HEK293T (cell line): ENCODE measurements around the gene CELF4.

Experiments
- CTCF ChIA-PET: fragments of 350-600 bp; formaldehyde crosslinking; extraction: SDS; loops from one replicate; lab custom pipeline; 2021; ENCODE audit warnings: antibody characterized with exemption, inconsistent platforms; lab: Yijun Ruan, JAX
- POLR2A ChIA-PET: fragments of 350-600 bp; formaldehyde crosslinking; extraction: SDS; loops from one replicate; lab custom pipeline; 2020; ENCODE audit warnings: antibody characterized with exemption, inconsistent platforms; lab: Yijun Ruan, JAX
- DNase-seq: peaks from one replicate; pipeline ENCODE4 v3.0.0; 2012; ENCODE audit warnings: mixed read lengths; ENCODE audit errors: extremely low spot score
- ARNT ChIP-seq: fragments of 450-650 bp; IDR thresholded peaks from 2 replicates; pipeline ENCODE4 v1.6.1; 2017; ENCODE audit warnings: mild to moderate bottlenecking
- BHLHE40 ChIP-seq: fragments of 450-650 bp; IDR thresholded peaks from 2 replicates; pipeline ENCODE4 v1.6.1; 2016; ENCODE audit warnings: mild to moderate bottlenecking, moderate library complexity, borderline replicate concordance
- CTBP1 ChIP-seq: fragments of 450-650 bp; IDR thresholded peaks from 2 replicates; pipeline ENCODE4 v1.6.1; 2016; ENCODE audit warnings: borderline replicate concordance
- ELF4 ChIP-seq: fragments of 450-650 bp; IDR thresholded peaks from 2 replicates; pipeline ENCODE4 v1.6.1; 2017; ENCODE audit warnings: antibody characterized with exemption
- FOXA1 ChIP-seq: fragments of 450-650 bp; IDR thresholded peaks from 2 replicates; pipeline ENCODE4 v1.6.1; 2016; ENCODE audit warnings: mild to moderate bottlenecking
- FOXK2 ChIP-seq: fragments of 450-650 bp; IDR thresholded peaks from 2 replicates; pipeline ENCODE4 v1.6.1; 2016; ENCODE audit warnings: mild to moderate bottlenecking
- FOXM1 ChIP-seq: fragments of 450-650 bp; IDR thresholded peaks from 2 replicates; pipeline ENCODE4 v1.6.1; 2017; ENCODE audit warnings: mild to moderate bottlenecking, borderline replicate concordance
- HDGF ChIP-seq: fragments of 450-650 bp; IDR thresholded peaks from 2 replicates; pipeline ENCODE4 v1.6.1; 2017; ENCODE audit warnings: antibody characterized with exemption, borderline replicate concordance
- L3MBTL2 ChIP-seq: fragments of 450-650 bp; conservative IDR thresholded peaks from 2 replicates; pipeline ENCODE4 v1.6.1; 2016; ENCODE audit warnings: mild to moderate bottlenecking
- LEF1 ChIP-seq: fragments of 450-650 bp; IDR thresholded peaks from 2 replicates; pipeline ENCODE4 v1.6.1; 2017; ENCODE audit warnings: mild to moderate bottlenecking, borderline replicate concordance
- NFRKB ChIP-seq: fragments of 450-650 bp; IDR thresholded peaks from 2 replicates; pipeline ENCODE4 v1.6.1; 2016; ENCODE audit warnings: mild to moderate bottlenecking, moderate library complexity
- PKNOX1 ChIP-seq: fragments of 450-650 bp; IDR thresholded peaks from 2 replicates; pipeline ENCODE4 v1.6.1; 2016
- SP1 ChIP-seq: fragments of 450-650 bp; IDR thresholded peaks from 2 replicates; pipeline ENCODE4 v1.6.1; 2017
- SUZ12 ChIP-seq: fragments of 450-650 bp; IDR thresholded peaks from 2 replicates; pipeline ENCODE4 v1.6.1; 2016; ENCODE audit warnings: mild to moderate bottlenecking
- TARDBP ChIP-seq: fragments of 450-650 bp; IDR thresholded peaks from 2 replicates; pipeline ENCODE4 v1.6.1; 2016
- ZNF384 ChIP-seq: fragments of 450-650 bp; IDR thresholded peaks from 2 replicates; pipeline ENCODE4 v1.6.1; 2016

CELF4 gene

GRCh38 chr18:37443325-37444055 lies 122.1 kb downstream of the CELF4 start:
- CTCF ChIA-PET = interaction anchor here (0.6 to 1.2 kb wide), 4 partner anchors 10 to 96 kb away, joined by 3 to 5 read pairs (median 4); no protein-coding TSS in a partner anchor
- no peak for TF ChIP-seq TARDBP
- no peak for TF ChIP-seq SUZ12
- no peak for TF ChIP-seq NFRKB
- TF ChIP-seq BHLHE40 = no peak
- TF ChIP-seq ELF4 = no peak
- no peak for TF ChIP-seq ARNT
- no peak for TF ChIP-seq CTBP1
- TF ChIP-seq FOXM1 = no peak
- TF ChIP-seq PKNOX1 = no peak
- TF ChIP-seq HDGF = no peak
- TF ChIP-seq L3MBTL2 = no peak
- no peak for TF ChIP-seq LEF1
- no peak for TF ChIP-seq FOXA1
- TF ChIP-seq SP1 = no peak
- no peak for TF ChIP-seq ZNF384
- no peak for TF ChIP-seq FOXK2
- DNase-seq = no peak
- POLR2A ChIA-PET = no interaction called here

GRCh38 chr18:37442477-37442876 lies 123.1 kb downstream of the CELF4 start:
- ChIA-PET CTCF (no interaction called here), POLR2A (no interaction called here)
- DNase-seq = no peak
- no peak for TF ChIP-seq BHLHE40
- TF ChIP-seq FOXK2 = no peak
- TF ChIP-seq FOXM1 = no peak
- TF ChIP-seq FOXA1 = no peak
- no peak for TF ChIP-seq SUZ12
- no peak for TF ChIP-seq TARDBP
- TF ChIP-seq LEF1 = no peak
- no peak for TF ChIP-seq ZNF384
- no peak for TF ChIP-seq PKNOX1
- no peak for TF ChIP-seq ARNT
- no peak for TF ChIP-seq NFRKB
- TF ChIP-seq HDGF = no peak
- no peak for TF ChIP-seq ELF4
- no peak for TF ChIP-seq SP1
- no peak for TF ChIP-seq L3MBTL2
- no peak for TF ChIP-seq CTBP1

- TF ChIP-seq SUZ12 (no peak), PKNOX1 (no peak), L3MBTL2 (no peak), TARDBP (no peak), NFRKB (no peak), CTBP1 (no peak), BHLHE40 (no peak), ZNF384 (no peak), LEF1 (no peak), SP1 (no peak), ELF4 (no peak), FOXM1 (no peak), FOXA1 (no peak), HDGF (no peak), FOXK2 (no peak), ARNT (no peak)
- DNase-seq = no peak
- ChIA-PET POLR2A (no interaction called here), CTCF (no interaction called here)
Measured at GRCh38 chr18:37441821-37442220, 123.8 kb downstream of the CELF4 start.

- TF ChIP-seq PKNOX1 (no peak), ZNF384 (no peak), FOXM1 (no peak), TARDBP (no peak), SUZ12 (no peak), CTBP1 (no peak), NFRKB (no peak), FOXK2 (no peak), BHLHE40 (no peak), ELF4 (no peak), FOXA1 (no peak), LEF1 (no peak), ARNT (no peak), SP1 (no peak), L3MBTL2 (no peak), HDGF (no peak)
- CTCF ChIA-PET = no interaction called here
- POLR2A ChIA-PET = no interaction called here
- DNase-seq = no peak
Measured at GRCh38 chr18:37440206-37440605, 125.4 kb downstream of the CELF4 start.
